Loucy (cell line): ENCODE measurements around the gene LCE1D.

ENCODE experiments used
- H2AFZ ChIP-seq: fragments of 200-600 bp; sonication (generic); 2 replicates; pipeline ENCODE4 v1.6.0; 2016; ENCODE audit warnings: antibody characterized with exemption, mild to moderate bottlenecking, low read length, moderate library complexity
- H3F3A ChIP-seq: fragments of 200-600 bp; 2 replicates; pipeline ENCODE4 v1.6.0; 2016; ENCODE audit warnings: antibody characterized with exemption, low read depth, mild to moderate bottlenecking
- H3K27me3 ChIP-seq: fragments of 200-600 bp; sonication (generic); 2 replicates; pipeline ENCODE4 v1.6.1; 2014; ENCODE audit warnings: low read length, mild to moderate bottlenecking; ENCODE audit not compliant: insufficient read depth, poor library complexity, severe bottlenecking
- H3K36me3 ChIP-seq: fragments of 200-600 bp; sonication (generic); 2 replicates; pipeline ENCODE4 v1.6.1; 2016; ENCODE audit warnings: low read length; ENCODE audit not compliant: insufficient read depth
- H3K4me1 ChIP-seq: fragments of 200-600 bp; sonication (generic); 2 replicates; pipeline ENCODE4 v1.5.1; 2014; ENCODE audit warnings: low read length, mild to moderate bottlenecking; ENCODE audit not compliant: insufficient read depth, poor library complexity, severe bottlenecking
- H3K4me2 ChIP-seq: fragments of 200-600 bp; sonication (generic); 2 replicates; pipeline ENCODE4 v1.6.0; 2014; ENCODE audit warnings: antibody characterized with exemption, low read length, low read depth, mild to moderate bottlenecking; ENCODE audit not compliant: poor library complexity, severe bottlenecking
- H3K4me3 ChIP-seq: fragments of 200-600 bp; sonication (generic); 2 replicates; pipeline ENCODE4 v1.5.1; 2014; ENCODE audit warnings: low read length, mild to moderate bottlenecking, mixed read lengths; ENCODE audit not compliant: poor library complexity, severe bottlenecking
- H3K79me2 ChIP-seq: fragments of 200-600 bp; sonication (generic); 2 replicates; pipeline ENCODE4 v1.6.1; 2014; ENCODE audit warnings: low read length; ENCODE audit not compliant: insufficient read depth
- H3K9ac ChIP-seq: fragments of 200-600 bp; sonication (generic); 2 replicates; pipeline ENCODE4 v1.6.0; 2014; ENCODE audit warnings: mild to moderate bottlenecking, low read depth, low read length, moderate library complexity; ENCODE audit not compliant: poor library complexity, severe bottlenecking
- H3K9me2 ChIP-seq: fragments of 200-600 bp; sonication (generic); replicated peaks from 2 replicates; pipeline ENCODE4 v1.6.1; 2016; ENCODE audit warnings: low read depth, low read length, mixed read lengths
- H3K9me3 ChIP-seq: fragments of 200-600 bp; sonication (generic); 2 replicates; pipeline ENCODE4 v1.6.1; 2014; ENCODE audit warnings: mild to moderate bottlenecking, antibody characterized with exemption, low read length, low read depth; ENCODE audit not compliant: insufficient read depth
- H4K20me1 ChIP-seq: fragments of 200-600 bp; sonication (generic); 2 replicates; pipeline ENCODE4 v1.6.0; 2014; ENCODE audit warnings: antibody characterized with exemption, low read length, mild to moderate bottlenecking; ENCODE audit not compliant: insufficient read depth, poor library complexity, severe bottlenecking
- CTCF ChIP-seq: fragments of 200-600 bp; sonication (generic); conservative IDR thresholded peaks from 2 replicates; pipeline ENCODE4 v1.5.1; 2014; ENCODE audit warnings: mild to moderate bottlenecking, antibody characterized with exemption, low read length
- EZH2phosphoT487 ChIP-seq: fragments of 200-600 bp; IDR thresholded peaks from 2 replicates; pipeline ENCODE4 v1.6.1; 2018; ENCODE audit warnings: antibody characterized with exemption, mild to moderate bottlenecking, moderate library complexity, borderline replicate concordance

Gene LCE1D

DNA sequence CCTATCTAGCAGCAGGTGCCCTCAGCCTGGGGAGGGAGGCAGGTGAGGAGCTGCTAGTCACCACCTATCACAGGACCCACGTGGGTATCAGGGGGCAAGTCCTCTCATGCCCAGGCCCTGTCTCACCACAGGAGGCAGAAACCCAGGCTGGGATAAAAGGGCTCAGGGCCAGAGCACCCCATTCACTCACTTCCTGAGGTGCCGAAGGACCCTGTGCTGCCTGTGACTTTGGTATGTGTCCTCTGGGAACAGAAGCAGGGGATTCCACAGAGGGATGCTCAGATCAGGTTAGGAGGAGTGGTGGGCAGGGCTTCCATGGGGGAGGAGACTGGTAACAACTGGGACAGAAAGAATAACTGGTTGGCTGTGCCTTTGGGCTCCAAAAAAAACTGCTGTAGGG lies 10.4 kb upstream of the LCE1D start, which contains the start of gene LCE1E:
TSS of gene LCE1E (plus strand) at position 181 of the 400 bp plus-strand sequence. CDS start 1,043 bp downstream, outside the sequence.
- no peaks in the 10 kb centered on the region for H4K20me1 ChIP-seq
- H3K9me3 ChIP-seq = no peaks in the 10 kb centered on the region
- H3K27me3 ChIP-seq = no peaks in the 10 kb centered on the region
- no peak within 1 kb of the TSS for H3K4me3 ChIP-seq
- H2AFZ ChIP-seq = no peak within 1 kb of the TSS
- H3K9me2 ChIP-seq = no peaks in the 10 kb centered on the region
- no peaks in the 10 kb centered on the region for H3K79me2 ChIP-seq
- TF ChIP-seq CTCF (no peak), EZH2phosphoT487 (no peak)
- no peak within 1 kb of the TSS for H3K9ac ChIP-seq
- no peaks in the 10 kb centered on the region for H3K4me1 ChIP-seq
- H3F3A ChIP-seq = no peaks in the 10 kb centered on the region
- no peaks in the 10 kb centered on the region for H3K36me3 ChIP-seq
- no peak within 1 kb of the TSS for H3K4me2 ChIP-seq

- Histone ChIP-seq H3K36me3 (no peaks in the 10 kb centered on the region), H3F3A (no peaks in the 10 kb centered on the region), H3K9me2 (no peaks in the 10 kb centered on the region), H3K79me2 (no peaks in the 10 kb centered on the region), H3K4me2 (no peak overlapping the region), H4K20me1 (no peaks in the 10 kb centered on the region), H3K9ac (no peak overlapping the region), H3K4me1 (no peaks in the 10 kb centered on the region), H2AFZ (no peak overlapping the region), H3K9me3 (no peaks in the 10 kb centered on the region), H3K4me3 (no peak overlapping the region), H3K27me3 (no peaks in the 10 kb centered on the region)
- TF ChIP-seq CTCF = no peak
- TF ChIP-seq EZH2phosphoT487 = no peak
These were observed 835 bp upstream of the LCE1D start for GRCh38 chr1:152795686-152796085.

DNA sequence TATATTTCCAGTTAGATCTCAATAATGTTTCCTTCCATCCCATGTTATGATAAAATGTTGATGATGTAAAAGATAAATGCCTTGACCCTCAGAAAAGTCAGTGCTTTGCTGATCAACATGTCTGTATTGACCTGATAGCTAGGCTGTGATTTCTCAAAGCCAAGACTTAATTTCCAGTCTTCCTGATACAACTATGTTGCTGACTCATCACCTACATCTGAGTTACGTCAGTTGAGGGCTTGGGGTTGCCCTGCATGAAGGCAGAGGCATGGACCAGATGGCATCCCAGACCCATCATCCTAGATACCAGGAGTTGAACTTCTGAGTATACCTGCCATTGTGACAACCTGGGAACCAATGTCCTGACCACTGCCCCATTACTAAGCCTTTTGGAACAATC lies 4.8 kb downstream of the LCE1D start:
- no peaks in the 10 kb centered on the region for H3K36me3 ChIP-seq
- H3K79me2 ChIP-seq = no peaks in the 10 kb centered on the region
- H3K4me1 ChIP-seq = no peaks in the 10 kb centered on the region
- H3K9me2 ChIP-seq = no peaks in the 10 kb centered on the region
- H3K4me2 ChIP-seq = no peak overlapping the region
- no peaks in the 10 kb centered on the region for H3F3A ChIP-seq
- TF ChIP-seq EZH2phosphoT487 = no peak
- TF ChIP-seq CTCF = no peak
- no peaks in the 10 kb centered on the region for H3K27me3 ChIP-seq
- no peak overlapping the region for H3K9ac ChIP-seq
- H3K4me3 ChIP-seq = no peak overlapping the region
- no peaks in the 10 kb centered on the region for H4K20me1 ChIP-seq
- no peaks in the 10 kb centered on the region for H3K9me3 ChIP-seq
- no peak overlapping the region for H2AFZ ChIP-seq
